HG02763 (cell line): Measurements from ENCODE around the gene OLFM4.
"Not testable (repeated sequence)": the region's sequence is repeated elsewhere in the genome, so short reads cannot be mapped to it uniquely, and the experiment has no call there.

ENCODE experiments used
- ATAC-seq: cut with Tn5 transposase; IDR thresholded peaks from one replicate; pipeline ENCODE4 v1.9.1; 2021; ENCODE audit warnings: mild to moderate bottlenecking, moderate library complexity; ENCODE audit not compliant: unreplicated experiment

The OLFM4 gene

DNA sequence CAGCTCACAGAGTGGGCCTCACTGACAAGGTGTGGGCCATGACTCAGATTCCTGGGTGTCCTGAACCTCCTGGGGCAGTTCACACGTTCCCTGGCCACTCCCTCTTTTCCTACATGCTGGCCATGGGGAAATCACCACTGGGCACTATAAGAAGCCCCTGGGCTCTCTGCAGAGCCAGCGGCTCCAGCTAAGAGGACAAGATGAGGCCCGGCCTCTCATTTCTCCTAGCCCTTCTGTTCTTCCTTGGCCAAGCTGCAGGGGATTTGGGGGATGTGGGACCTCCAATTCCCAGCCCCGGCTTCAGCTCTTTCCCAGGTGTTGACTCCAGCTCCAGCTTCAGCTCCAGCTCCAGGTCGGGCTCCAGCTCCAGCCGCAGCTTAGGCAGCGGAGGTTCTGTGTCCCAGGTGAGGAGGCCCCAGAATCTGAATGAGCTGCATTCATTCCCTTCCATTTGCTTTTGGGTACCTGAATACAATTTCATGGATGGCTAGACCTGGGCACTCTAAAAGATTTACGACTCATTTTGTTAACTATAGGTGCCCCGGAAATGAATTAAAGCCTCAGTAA lies at the start of gene OLFM4:
Gene OLFM4 (plus strand): TSS at position 177 of the 567 bp plus-strand sequence. CDS start 24 bp downstream, at position 201.
- ATAC-seq = no peak

DNA sequence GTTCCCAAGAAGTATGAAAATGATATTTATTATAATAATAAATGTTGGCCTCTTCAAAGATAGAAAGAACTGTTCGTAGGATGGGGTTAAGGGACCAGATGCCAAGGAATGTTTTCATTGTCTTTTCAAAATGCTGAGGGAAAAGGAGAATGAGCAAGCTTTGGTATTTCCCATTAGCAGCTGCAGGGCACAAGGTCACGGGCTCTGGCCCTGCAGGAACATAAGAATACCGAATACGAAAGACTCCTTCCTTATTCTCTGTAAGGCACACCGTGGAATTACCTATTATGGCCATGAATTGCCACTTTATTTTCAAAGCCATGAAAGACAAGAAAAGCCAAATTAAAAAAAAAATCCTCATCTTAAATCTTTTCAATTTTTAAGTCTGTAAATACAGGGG lies 49.6 kb upstream of the OLFM4 start:
- ATAC-seq = no peak

DNA sequence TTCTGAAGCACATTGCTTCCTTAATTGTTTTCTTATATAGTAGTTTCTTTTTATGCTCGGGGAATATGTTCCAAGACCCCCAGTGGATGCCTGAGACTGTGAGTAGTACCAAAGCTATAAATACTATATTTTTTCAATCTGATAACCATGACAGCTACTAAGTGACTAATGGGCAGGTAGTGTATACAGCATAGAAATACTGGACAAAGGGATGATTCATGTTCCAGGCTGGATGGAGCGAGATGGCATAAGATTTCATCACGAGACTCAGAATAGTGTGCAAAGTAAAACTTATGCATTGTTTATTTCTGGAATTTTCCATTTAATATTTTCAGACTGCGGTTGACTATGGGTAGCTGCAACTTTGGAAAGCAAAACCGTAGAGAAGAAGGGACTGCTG lies 47.9 kb upstream of the OLFM4 start:
- no peak for ATAC-seq

DNA sequence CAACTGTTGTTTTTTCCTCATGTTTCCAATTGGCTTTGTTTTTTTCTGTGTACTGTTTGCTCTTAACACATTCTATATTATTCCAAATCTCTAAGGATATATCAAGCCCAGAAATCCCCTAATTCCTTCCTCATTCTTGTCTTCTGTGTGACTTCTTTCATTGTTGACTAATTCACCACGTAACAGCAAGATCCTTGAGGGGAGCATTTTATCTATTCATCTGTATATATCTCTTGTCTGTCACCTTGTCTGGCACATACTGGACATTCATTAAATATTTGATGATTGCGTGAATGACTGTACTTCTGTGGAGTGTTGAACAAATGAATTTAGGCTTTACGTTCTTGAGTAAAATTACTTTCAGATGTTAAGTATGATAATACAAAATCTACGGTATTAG lies 44.8 kb upstream of the OLFM4 start:
- ATAC-seq = no peak

DNA sequence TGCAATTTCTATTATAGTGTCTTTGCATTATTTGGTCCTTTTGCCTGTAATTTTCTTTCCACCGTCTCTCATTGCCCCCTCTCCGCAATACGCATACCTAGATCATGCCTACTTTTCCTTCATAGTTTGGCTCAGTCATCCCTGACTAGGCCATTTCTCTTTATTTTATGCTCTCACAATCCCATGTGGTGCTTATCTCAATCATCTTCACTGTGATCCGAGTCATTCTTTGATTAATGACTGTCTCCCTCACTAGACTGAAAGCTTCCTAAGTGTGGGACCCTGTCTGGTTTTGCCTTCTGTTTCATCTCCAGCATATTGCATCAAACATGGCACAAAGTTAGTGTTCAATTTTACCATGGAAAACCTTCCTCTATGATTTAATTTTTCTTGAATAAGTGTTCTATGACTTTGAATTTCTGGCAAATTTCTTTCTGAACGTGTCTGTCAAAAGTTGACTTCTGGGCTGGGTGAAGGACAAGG lies 43.7 kb upstream of the OLFM4 start:
- no peak for ATAC-seq

- ATAC-seq = no peak
These were observed 37.1 kb upstream of the OLFM4 start for GRCh38 chr13:52991344-52992020.

GRCh38 chr13:52992110-52992509 lies 36.5 kb upstream of the OLFM4 start:
- ATAC-seq = no peak

- no peak for ATAC-seq
These were observed 34.6 kb upstream of the OLFM4 start for GRCh38 chr13:52994051-52994450.

- no peak for ATAC-seq
These were observed 33.7 kb upstream of the OLFM4 start for GRCh38 chr13:52994865-52995264.

DNA sequence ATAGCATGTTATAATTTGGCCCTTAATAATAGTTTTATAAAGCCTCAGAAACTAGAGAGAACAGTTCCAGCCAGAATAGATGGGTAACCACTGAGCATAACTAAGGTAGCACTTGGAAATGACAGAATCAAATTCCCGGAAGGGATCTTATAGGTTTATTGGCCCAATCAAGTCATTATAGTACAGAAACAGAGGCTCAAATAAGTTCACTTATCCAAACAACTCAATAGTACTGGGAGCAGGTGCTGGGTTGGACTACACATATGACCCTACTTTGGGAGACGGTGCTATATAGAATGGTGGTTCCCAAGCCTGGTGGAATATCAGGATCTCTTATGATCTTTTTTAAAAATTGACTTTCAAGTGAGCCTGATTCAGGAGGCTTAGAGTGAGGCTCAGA lies 32.7 kb upstream of the OLFM4 start:
- ATAC-seq = no peak

GRCh38 chr13:52997951-52998876 lies 30.4 kb upstream of the OLFM4 start:
- ATAC-seq = no peak

DNA sequence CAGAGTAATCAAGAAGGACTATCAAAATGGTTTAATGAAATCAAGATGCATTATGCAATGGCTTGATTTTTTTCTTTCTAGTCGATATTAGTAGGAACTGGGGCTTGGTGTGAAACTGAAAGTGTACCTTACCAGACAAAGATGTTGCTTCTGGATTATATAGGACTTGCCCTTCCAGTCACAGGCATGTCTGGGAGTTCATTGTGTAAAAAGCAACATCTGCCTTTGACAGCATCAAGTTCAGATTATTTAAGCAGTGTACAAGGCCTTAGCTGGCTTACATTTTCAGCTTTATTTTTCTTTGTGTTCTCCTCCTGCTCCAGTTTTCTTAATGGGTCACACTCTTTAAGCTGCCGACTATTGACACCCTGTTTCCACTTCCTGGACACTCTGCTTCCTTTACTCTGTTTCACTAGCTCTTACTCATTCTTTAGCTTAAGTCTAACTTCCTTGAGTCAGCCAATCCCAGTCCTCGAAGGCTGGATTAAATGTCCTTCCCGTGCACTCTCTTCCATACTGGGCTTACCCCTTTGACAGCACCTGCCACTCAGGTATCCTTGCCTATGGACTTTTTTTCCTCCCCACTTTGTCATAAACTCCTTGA lies 29.4 kb upstream of the OLFM4 start:
- ATAC-seq = no peak

- ATAC-seq = no peak
These were observed 27.0 kb upstream of the OLFM4 start for GRCh38 chr13:53001444-53002225.

DNA sequence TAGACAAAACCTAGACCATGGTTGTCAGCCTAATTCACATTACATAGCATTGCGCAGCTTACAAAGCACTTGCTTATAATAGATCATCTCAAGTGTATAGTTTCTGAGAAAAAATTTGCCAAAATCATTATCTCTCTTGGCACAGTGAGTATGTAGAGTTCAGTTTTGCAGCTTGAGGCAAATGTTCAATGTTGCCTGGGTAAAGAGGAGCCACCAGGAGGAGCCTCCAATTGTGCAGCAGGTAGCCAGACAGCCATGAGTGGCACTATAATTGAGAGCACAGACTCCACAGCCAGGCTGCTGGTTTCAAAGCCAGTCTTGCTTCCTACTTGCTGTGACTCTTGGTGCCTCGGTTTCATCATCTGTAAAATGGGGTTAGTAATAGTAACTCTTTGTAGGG lies 24.0 kb upstream of the OLFM4 start:
- no peak for ATAC-seq

DNA sequence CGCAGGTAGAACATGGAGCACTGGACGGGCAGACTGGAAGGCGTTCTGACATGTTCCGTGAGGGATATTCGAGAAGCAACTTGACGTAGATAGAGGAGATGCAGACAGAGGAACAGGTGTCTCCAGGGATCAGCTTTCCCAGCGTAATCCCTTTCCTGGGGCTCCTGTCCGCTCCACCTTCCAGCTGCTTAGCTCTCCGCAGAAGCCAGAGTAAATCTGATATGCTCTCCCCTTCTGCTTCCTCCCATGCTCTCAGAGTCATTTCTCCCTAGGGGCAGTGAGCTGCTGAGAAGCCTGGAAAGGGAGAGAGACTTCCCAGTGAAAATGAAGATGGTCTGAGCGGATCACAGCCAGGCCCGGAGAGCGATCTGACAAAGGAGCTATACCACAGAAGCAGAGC lies 23.0 kb upstream of the OLFM4 start:
- no peak for ATAC-seq

DNA sequence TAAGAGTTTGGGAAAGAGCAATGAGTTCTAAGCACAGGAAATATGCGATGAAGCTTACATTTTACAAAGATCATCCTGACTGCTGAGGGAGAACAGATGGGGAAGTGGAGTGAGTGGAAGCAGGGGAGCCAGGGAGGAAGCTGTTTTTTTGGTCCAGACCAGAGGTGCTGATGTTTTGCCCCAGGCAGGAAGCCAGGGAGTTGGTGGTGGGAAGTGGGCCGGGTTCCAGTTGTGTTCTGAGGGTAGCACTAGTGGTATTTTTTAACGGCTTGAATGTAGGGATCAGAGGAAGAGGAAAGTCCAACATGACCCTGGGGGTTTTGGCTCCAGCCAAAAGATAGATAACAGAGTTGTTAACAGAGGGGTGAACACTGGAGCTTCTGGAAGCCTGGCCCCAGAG lies 20.7 kb upstream of the OLFM4 start:
- no peak for ATAC-seq

DNA sequence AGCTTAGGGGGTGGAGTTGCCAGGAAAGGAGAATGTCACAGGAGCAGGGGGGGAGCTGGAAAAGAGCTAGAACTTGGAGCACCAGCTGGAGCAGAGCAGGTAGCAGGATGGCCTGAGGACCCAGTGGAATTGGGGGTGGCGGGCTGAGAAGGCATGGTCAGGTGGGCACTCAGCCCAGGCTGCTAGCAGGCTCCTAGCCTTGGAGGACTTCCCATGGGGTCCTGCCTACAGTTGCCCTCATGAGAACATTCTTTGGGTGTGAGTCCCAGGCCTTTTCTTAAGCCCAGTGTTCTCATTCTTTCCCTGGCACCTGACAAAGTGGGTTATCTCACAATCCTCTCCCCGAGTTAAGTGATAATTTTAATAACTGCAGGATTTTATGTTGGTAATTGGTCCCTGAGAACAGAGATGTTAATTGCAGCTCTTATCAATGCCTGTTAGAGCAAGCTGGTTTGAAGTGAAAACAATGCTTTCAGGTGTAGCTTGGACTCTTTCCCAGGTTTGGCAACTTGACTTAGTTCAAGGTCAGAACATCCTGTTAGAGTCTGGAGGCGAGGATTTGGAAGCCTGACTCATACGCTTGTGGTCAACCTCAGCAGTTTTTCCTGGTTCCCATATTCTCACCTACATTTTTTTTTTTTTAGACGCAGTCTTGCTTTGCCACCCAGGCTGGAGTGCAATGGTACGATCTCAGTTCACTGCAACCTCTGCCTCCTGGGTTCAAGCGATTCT lies 18.1 kb upstream of the OLFM4 start:
- ATAC-seq = no peak

GRCh38 chr13:53012707-53013106 lies 15.9 kb upstream of the OLFM4 start:
- ATAC-seq = no peak

DNA sequence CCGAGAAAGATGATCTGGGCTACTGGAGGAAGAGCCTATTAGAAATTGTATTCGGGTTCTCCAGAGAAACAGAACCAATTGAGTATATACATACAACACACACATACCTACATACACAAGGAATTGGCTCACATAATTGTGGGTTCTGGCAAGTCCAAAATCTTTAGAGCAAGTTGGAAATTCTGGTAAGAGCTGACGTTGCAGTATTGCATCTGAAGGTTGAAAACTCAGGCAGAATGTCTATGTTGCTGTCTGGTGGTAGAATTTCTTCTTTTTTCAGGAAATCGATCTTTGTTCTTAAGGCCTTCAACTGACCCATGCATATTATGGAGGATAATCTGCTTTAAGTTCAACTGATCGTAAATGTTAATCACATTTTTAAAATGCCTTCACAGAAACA lies 15.5 kb upstream of the OLFM4 start:
- no peak for ATAC-seq

DNA sequence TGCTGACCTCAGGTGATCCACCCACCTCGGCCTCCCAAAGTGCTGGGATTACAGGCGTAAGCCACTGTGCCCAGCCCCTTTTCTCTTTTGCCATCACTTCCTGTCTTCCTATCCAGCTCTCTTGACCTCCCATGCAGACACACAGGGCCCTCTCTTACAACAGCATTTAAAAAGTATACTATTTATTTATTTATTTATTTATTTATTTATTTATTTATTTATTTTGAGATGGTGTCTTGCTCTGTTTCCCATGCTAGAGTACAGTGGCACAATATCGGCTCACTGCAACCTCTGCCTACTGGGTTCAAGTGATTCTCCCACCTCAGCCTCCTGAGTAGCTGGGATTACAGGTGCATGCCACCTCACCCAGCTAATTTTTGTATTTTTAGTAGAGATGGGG lies 14.6 kb upstream of the OLFM4 start:
- not testable (repeated sequence) for ATAC-seq
